Lower lobe of right lung (tissue), 2 donors: ENCODE data around the gene LDB1. TPM values are rescaled to one million over a fixed set of nuclear protein-coding genes. Genes with fewer than 3 reads are reported as not detected.

Experiments
- ATAC-seq, 2 donors: fragments of 200-7000 bp; cut with Tn5 transposase; one replicate each; pipeline ENCODE4 v1.9.1; 2020 to 2022; ENCODE audit warnings: mild to moderate bottlenecking in 2 of 2, moderate library complexity in 2 of 2
- DNase-seq: peaks from one replicate; pipeline ENCODE4 v3.0.0-alpha.2; 2020
- H3K27ac ChIP-seq: fragments of 200-600 bp; one replicate; pipeline ENCODE4 v1.8.0; 2022
- H3K27me3 ChIP-seq: fragments of 200-600 bp; one replicate; pipeline ENCODE4 v1.8.0; 2022; ENCODE audit warnings: low read depth
- H3K36me3 ChIP-seq: fragments of 200-600 bp; one replicate; pipeline ENCODE4 v1.8.0; 2022; ENCODE audit warnings: mild to moderate bottlenecking
- H3K4me1 ChIP-seq: fragments of 200-600 bp; one replicate; pipeline ENCODE4 v1.8.0; 2022
- H3K4me3 ChIP-seq: fragments of 200-600 bp; one replicate; pipeline ENCODE4 v1.8.0; 2022; ENCODE audit warnings: mild to moderate bottlenecking
- H3K9me3 ChIP-seq: fragments of 200-600 bp; one replicate; pipeline ENCODE4 v1.8.0; 2022
- CTCF ChIP-seq: fragments of 200-600 bp; IDR thresholded peaks from one replicate; pipeline ENCODE4 v1.8.0; 2022; ENCODE audit warnings: antibody characterized with exemption, mild to moderate bottlenecking
- intact Hi-C: fragments of 100-400 bp; cut with DNase I; formaldehyde crosslinking; loops from one replicate; pipeline ENCODE4 v1.11.0; 2022
- total RNA-seq: library from RNA; stranded (reverse); fragmentation: NEBNext Ultra II Directional; extraction: Animal tissue kit (Norgen Biotek cat#: 25700); gene quantifications from one replicate; pipeline ENCODE4 v1.2.1, GENCODE V29; 2021
- donor health status: DM: no; HTN: yes; CAD: no; lungs with severe emphysema.

Gene LDB1
- total RNA-seq, 1 donor from 2014 or later, result 58.0 TPM

GRCh38 chr10:102117391-102118159 is 2.6 kb downstream of the LDB1 start:
- Histone ChIP-seq H3K27ac (peak overlapping the region; percentile 96), H3K9me3 (no peaks in the 10 kb centered on the region), H3K27me3 (no peaks in the 10 kb centered on the region), H3K4me3 (peak overlapping the region; percentile 80), H3K4me1 (peaks cover 82% of the 10 kb centered on the region), H3K36me3 (no peaks in the 10 kb centered on the region)
- peak; percentile 2 for ATAC-seq
- TF ChIP-seq CTCF, result peak; percentile 14
- intact Hi-C loops, result no loop called here
- DNase-seq, result peak; percentile 86

- DNase-seq (no peak), ATAC-seq (no peak)
- H3K36me3 ChIP-seq, result peaks cover under 1% of the 10 kb centered on the region
- peak overlapping the region; percentile 80 for H3K4me3 ChIP-seq
- peaks cover 82% of the 10 kb centered on the region for H3K4me1 ChIP-seq
- TF ChIP-seq CTCF, result no peak
- H3K27me3 ChIP-seq, result no peaks in the 10 kb centered on the region
- peak overlapping the region; percentile 96 for H3K27ac ChIP-seq
- intact Hi-C loops, result no loop called here
- H3K9me3 ChIP-seq, result no peaks in the 10 kb centered on the region
Measured at GRCh38 chr10:102116656-102117055, 3.5 kb downstream of the LDB1 start.

GRCh38 chr10:102115775-102116174 is 4.4 kb downstream of the LDB1 start:
- no peak for DNase-seq
- no peak for TF ChIP-seq CTCF
- Histone ChIP-seq H3K36me3 (peaks cover 9% of the 10 kb centered on the region), H3K27ac (peak overlapping the region; percentile 82), H3K4me3 (peak overlapping the region; percentile 74), H3K4me1 (peaks cover 74% of the 10 kb centered on the region), H3K9me3 (no peaks in the 10 kb centered on the region), H3K27me3 (no peaks in the 10 kb centered on the region)
- intact Hi-C loops, result no loop called here
- ATAC-seq, result no peak

- Histone ChIP-seq H3K9me3 (no peaks in the 10 kb centered on the region), H3K36me3 (peaks cover 16% of the 10 kb centered on the region), H3K27ac (peak overlapping the region; percentile 82), H3K4me1 (peaks cover 74% of the 10 kb centered on the region), H3K27me3 (no peaks in the 10 kb centered on the region), H3K4me3 (peak overlapping the region; percentile 74)
- peak; percentile 93 for DNase-seq
- intact Hi-C loops, result no loop called here
- no peak for TF ChIP-seq CTCF
- ATAC-seq, result peak; percentile 89 to 91
Measured at GRCh38 chr10:102114861-102115618, 5.1 kb downstream of the LDB1 start.

GRCh38 chr10:102113956-102114857 is 6.0 kb downstream of the LDB1 start:
- ATAC-seq (peak; percentile 10 to 20), DNase-seq (no peak)
- peaks cover 25% of the 10 kb centered on the region for H3K36me3 ChIP-seq
- peaks cover 72% of the 10 kb centered on the region for H3K4me1 ChIP-seq
- H3K4me3 ChIP-seq, result peak overlapping the region; percentile 74
- no peak for TF ChIP-seq CTCF
- intact Hi-C loops, result no loop called here
- H3K27me3 ChIP-seq, result no peaks in the 10 kb centered on the region
- H3K9me3 ChIP-seq, result no peaks in the 10 kb centered on the region
- H3K27ac ChIP-seq, result peak overlapping the region; percentile 82
